Activated CD4-positive, alpha-beta T cell treated with anti-CD3 and anti-CD28 coated beads, Interleukin-2, amount 10 ng/mL, durations not matched to agents 7 days and 5 days (primary cell): Measurements from ENCODE around the gene SPRR2E. TPM values are rescaled to one million over a fixed set of nuclear protein-coding genes. Genes with fewer than 3 reads are reported as not detected.
"Not testable (repeated sequence)": the region's sequence is repeated elsewhere in the genome, so short reads cannot be mapped to it uniquely, and the experiment has no call there.

Source experiments
- CTCF ChIA-PET: fragments of 350-600 bp; sonication (Branson Sonifier 250); formaldehyde crosslinking; loops from one replicate; lab custom pipeline; 2021; ENCODE audit warnings: antibody characterized with exemption; lab: Charles Lee
- POLR2A ChIA-PET: fragments of 350-600 bp; sonication (Branson Sonifier 250); formaldehyde crosslinking; loops from one replicate; lab custom pipeline; 2021; ENCODE audit warnings: antibody characterized with exemption; lab: Charles Lee
- DNase-seq: peaks from one replicate; pipeline ENCODE4 v3.0.0-alpha.2; 2020
- H3K27ac Mint-ChIP-seq: one replicate; pipeline ENCODE4 v1.8.0; 2021; ENCODE audit warnings: mild to moderate bottlenecking, moderate library complexity, mixed read lengths
- H3K27me3 Mint-ChIP-seq: one replicate; pipeline ENCODE4 v1.8.0; 2021; ENCODE audit warnings: mixed read lengths
- H3K36me3 Mint-ChIP-seq: one replicate; pipeline ENCODE4 v1.8.0; 2021; ENCODE audit warnings: low read depth, mixed read lengths
- H3K4me1 Mint-ChIP-seq: one replicate; pipeline ENCODE4 v1.8.0; 2021; ENCODE audit warnings: mixed read lengths
- H3K4me3 Mint-ChIP-seq: one replicate; pipeline ENCODE4 v1.8.0; 2021; ENCODE audit warnings: mild to moderate bottlenecking, moderate library complexity, mixed read lengths
- H3K9me3 Mint-ChIP-seq: one replicate; pipeline ENCODE4 v1.8.0; 2021; ENCODE audit warnings: mixed read lengths
- total RNA-seq, 2 experiments: library from RNA; stranded (reverse); gene quantifications; one replicate each; pipeline ENCODE4 v1.2.3, GENCODE V29; 2021

SPRR2E gene
- total RNA-seq, 2 experiments from 2014 or later = not detected

DNA sequence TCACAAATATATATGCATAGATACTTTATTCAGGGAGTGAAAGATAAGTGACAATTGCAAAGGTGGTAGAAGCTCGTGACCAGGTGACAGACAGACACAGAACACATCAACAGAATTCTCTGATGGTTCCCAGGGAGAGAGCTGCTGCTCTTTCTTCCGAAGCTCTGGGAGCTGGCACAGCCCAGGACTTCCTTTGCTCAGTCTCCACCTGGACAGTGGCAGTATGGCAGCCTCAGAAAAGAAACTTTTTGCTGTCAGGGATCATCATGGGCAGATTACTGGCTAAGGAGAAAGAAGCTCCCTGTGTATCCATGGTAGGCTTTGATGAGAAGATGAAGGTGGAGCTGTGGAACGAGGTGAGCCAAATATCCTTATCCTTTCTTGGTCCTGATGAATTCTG lies 38.2 kb downstream of the SPRR2E start:
- H3K9me3 Mint-ChIP-seq, CTCF ChIA-PET, POLR2A ChIA-PET, H3K36me3 Mint-ChIP-seq, H3K4me1 Mint-ChIP-seq, H3K4me3 Mint-ChIP-seq, H3K27ac Mint-ChIP-seq, DNase-seq: not testable (repeated sequence)
- H3K27me3 Mint-ChIP-seq = peaks cover 38% of the 10 kb centered on the region

DNA sequence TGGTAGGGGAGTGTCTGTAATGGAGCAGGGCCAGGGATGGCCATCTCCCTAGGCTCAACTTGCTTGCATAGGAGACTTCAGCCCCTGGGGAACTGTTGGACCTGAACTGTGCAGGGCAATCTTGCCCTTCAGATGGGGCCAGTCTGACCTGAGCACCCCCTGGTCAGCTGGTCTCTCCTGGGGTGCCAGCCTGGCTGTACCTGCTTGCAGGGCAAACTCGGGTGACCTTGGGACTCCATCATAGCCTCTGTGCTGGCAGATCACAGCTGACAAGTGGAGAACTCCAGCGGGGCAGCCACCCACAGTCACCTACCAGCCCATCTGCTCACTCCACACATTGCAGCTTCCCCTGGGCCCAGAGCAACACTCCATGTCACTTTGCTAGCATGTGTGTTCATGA lies 45.1 kb downstream of the SPRR2E start:
- Mint-ChIP-seq H3K36me3 (no peaks in the 10 kb centered on the region), H3K4me3 (no peak overlapping the region), H3K9me3 (no peaks in the 10 kb centered on the region), H3K27ac (no peak overlapping the region), H3K4me1 (no peaks in the 10 kb centered on the region), H3K27me3 (peaks cover 30% of the 10 kb centered on the region)
- ChIA-PET POLR2A (no interaction called here), CTCF (no interaction called here)
- DNase-seq = no peak

Other genes with a start within 250 kb of the SPRR2E start
- gene LCE7A, start 234.5 kb downstream of the SPRR2E start, total RNA-seq = not detected
- gene SMCP, start 216.2 kb downstream of the SPRR2E start, total RNA-seq = not detected
- not detected for gene IVL, start 186.0 kb downstream of the SPRR2E start, total RNA-seq
- not detected for gene SPRR5, start 147.3 kb downstream of the SPRR2E start, total RNA-seq
- gene SPRR4, start 123.9 kb downstream of the SPRR2E start, total RNA-seq = not detected
- gene SPRR1A, start 110.4 kb downstream of the SPRR2E start, total RNA-seq = not detected
- gene SPRR3, start 92.8 kb downstream of the SPRR2E start, total RNA-seq = not detected
- not detected for gene SPRR1B, start 63.3 kb downstream of the SPRR2E start, total RNA-seq
- not detected for gene SPRR2D, start 53.4 kb downstream of the SPRR2E start, total RNA-seq
- gene SPRR2A, start 37.0 kb downstream of the SPRR2E start, total RNA-seq = not detected
- gene SPRR2B, start 22.9 kb downstream of the SPRR2E start, total RNA-seq = not detected
- not detected for gene SPRR2F, start 19.0 kb upstream of the SPRR2E start, total RNA-seq
- not detected for gene SPRR2G, start 56.4 kb upstream of the SPRR2E start, total RNA-seq
- gene LELP1, start 108.9 kb upstream of the SPRR2E start, total RNA-seq = not detected
- not detected for gene PRR9, start 123.1 kb upstream of the SPRR2E start, total RNA-seq
- not detected for gene LORICRIN, start 165.2 kb upstream of the SPRR2E start, total RNA-seq
- gene PGLYRP3, start 218.4 kb upstream of the SPRR2E start, total RNA-seq = not detected